Astrocyte of the hippocampus (primary cell): ENCODE data around the gene PTPRJ.

Experiments used
- DNase-seq: peaks from one replicate; pipeline ENCODE4 v3.0.0; 2011; ENCODE audit warnings: low read depth, low spot score

Gene PTPRJ

GRCh38 chr11:48093323-48093722 is 113.0 kb downstream of the PTPRJ start:
- DNase-seq, result no peak

- DNase-seq, result no peak
These were observed 113.7 kb downstream of the PTPRJ start for GRCh38 chr11:48093795-48094642.

- no peak for DNase-seq
These were observed 114.4 kb downstream of the PTPRJ start for GRCh38 chr11:48094643-48095339.

- DNase-seq, result no peak
These were observed 115.6 kb downstream of the PTPRJ start for GRCh38 chr11:48095779-48096470.

GRCh38 chr11:48096588-48097525 is 116.5 kb downstream of the PTPRJ start:
- no peak for DNase-seq

- no peak for DNase-seq
These were observed 117.7 kb downstream of the PTPRJ start for GRCh38 chr11:48098024-48098423.

- no peak for DNase-seq
These were observed 119.6 kb downstream of the PTPRJ start for GRCh38 chr11:48099916-48100446.

- no peak for DNase-seq
These were observed 120.8 kb downstream of the PTPRJ start for GRCh38 chr11:48101044-48101733.

- no peak for DNase-seq
These were observed 121.6 kb downstream of the PTPRJ start for GRCh38 chr11:48101958-48102357.

GRCh38 chr11:48103621-48104567 is 123.5 kb downstream of the PTPRJ start:
- DNase-seq, result no peak

GRCh38 chr11:48104568-48104924 is 124.2 kb downstream of the PTPRJ start:
- no peak for DNase-seq

- DNase-seq, result no peak
These were observed 125.0 kb downstream of the PTPRJ start for GRCh38 chr11:48105096-48105990.

GRCh38 chr11:48106166-48106565 is 125.8 kb downstream of the PTPRJ start:
- no peak for DNase-seq

- DNase-seq, result peak; percentile 55
These were observed 126.9 kb downstream of the PTPRJ start for GRCh38 chr11:48107188-48107704.

GRCh38 chr11:48108231-48109045 is 128.1 kb downstream of the PTPRJ start:
- DNase-seq, result no peak

GRCh38 chr11:48109046-48109666 is 128.8 kb downstream of the PTPRJ start:
- peak; percentile 68 for DNase-seq

GRCh38 chr11:48110509-48110766 is 130.1 kb downstream of the PTPRJ start:
- no peak for DNase-seq
